ENCODE data around the gene GLE1.
A peak's percentile ranks its signal among the peaks of the same experiment; 100 is the strongest.
"Not testable (repeated sequence)": the region's sequence is repeated elsewhere in the genome, so short reads cannot be mapped to it uniquely, and the experiment has no call there.

GLE1 gene

DNA sequence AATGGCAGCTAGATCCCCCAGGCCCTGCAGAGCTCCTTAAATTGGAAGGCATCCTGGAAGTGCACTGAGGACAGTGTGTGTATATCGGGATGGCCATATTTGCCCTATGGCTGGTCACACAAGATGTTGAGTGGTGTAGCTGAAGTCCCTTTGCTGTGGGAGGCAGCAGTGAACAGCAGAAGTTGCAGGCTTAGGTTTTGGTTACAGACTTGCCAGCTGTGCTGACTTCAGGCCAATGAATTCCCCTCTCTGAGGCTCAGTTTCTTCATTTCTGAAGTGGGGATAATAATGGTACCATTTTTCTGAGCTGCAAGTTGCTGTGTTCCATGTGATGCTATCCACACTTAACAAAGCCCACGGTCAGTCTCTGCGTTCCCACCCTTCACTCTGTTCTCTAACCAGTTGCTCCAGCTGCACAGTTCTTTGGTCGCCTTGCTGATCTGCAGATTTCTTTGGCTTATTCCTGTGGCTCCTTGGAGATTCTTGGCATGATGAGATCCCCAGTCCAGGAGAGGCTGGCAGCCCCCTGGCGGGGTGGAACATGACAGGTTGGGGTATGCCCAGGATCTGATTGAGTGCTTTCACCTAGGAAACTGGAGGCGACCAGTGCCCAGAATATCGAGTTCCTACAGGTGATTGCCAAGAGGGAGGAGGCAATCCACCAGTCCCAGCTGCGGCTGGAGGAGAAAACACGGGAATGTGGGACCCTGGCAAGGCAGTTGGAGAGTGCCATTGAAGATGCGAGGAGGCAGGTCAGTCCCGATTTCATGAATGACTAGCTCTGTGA, 6.5 kb upstream of the GLE1 start:
- DNase-seq: no peak

DNA sequence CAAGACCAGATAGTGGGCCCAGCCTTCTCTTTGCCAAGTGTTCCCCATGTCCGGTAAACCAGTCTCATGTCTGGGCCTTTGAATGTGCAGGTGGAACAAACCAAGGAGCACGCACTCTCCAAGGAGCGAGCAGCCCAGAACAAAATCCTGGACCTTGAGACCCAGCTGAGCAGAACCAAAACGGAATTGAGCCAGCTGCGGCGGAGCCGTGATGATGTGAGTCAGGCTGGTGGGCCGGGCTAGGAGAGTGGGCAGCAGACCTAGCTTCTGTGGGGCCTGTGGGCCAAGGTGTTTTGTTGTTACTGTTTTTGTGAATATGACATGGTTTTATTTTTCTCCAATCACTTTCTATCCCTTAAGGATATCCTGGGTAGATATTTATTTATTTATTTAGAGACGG, 5.6 kb upstream of the GLE1 start:
- DNase-seq: no peak

DNA sequence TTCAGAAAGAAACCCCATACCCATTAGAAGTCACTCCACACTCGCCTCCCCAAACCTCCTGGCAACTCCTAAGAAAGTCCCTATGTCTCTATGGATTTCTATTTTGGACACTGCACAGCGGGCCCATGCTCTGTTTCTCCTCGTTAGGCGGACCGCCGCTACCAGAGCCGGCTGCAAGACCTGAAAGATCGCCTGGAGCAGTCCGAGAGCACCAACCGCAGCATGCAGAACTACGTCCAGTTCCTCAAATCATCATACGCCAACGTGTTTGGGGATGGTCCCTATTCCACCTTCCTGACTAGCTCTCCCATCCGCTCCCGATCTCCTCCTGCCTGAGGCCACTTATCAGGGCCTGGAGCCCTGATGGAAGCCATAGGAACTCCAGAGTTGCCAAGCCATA, 4.6 kb upstream of the GLE1 start:
- DNase-seq: no peak

GRCh38 chr9:128503415-128503825, 1.1 kb upstream of the GLE1 start:
- DNase-seq: not testable (repeated sequence)

DNA sequence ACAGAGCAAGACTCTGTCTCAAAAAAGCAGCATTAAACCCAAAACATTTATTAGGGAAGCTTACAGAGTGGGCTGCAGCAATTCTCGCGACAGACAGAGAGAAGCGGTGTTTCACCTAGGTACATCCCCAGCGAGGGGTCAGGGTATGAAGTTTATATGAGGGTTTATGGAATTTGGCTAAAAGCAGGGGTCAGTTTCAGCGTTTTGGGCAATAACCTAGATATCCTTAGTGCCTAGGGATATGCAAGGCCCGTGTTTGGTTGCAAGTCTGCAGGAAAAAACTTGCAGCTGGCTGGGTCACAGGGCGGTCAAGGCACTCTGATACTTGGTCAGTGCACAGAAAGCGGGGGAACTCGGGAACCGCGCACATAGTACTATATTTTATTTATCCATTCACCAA, 649 bp upstream of the GLE1 start:
- DNase-seq: no peak

DNA sequence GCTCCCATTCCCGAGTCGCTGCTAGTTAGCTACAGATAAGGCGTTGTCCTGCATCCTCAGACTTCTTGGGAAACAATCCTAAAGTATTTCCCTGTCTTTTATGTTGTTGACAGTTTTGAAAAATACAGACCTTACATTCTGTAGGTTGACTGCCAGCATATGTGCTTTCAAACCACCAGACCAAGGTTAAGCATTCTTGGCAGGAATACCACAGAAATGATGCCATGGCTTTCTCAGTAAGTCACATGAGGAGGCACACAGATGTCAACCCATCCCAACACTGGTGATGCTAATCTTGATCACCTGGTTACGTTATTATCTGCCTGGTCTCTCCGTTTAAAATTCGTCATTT, 871 bp downstream of the GLE1 start:
- no peak for DNase-seq

DNA sequence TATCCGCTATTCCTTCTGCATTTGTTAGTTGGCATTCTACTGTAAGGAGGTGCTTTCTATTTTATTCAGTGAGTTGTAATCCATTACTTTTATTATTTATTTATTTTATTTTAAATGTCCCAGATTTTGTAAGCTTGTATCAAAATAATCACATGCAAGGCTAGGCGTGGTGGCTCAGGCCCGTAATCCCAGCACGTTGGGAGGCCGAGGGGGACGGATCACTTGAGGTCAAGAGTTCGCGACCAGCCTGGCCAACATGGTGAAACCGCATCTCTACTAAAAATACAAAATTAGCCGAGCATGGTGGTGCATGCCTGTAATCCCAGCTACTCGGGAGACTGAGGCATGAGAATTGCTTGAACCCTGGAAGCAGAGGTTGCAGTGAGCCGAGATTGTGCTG, 1.4 kb downstream of the GLE1 start:
- not testable (repeated sequence) for DNase-seq

DNA sequence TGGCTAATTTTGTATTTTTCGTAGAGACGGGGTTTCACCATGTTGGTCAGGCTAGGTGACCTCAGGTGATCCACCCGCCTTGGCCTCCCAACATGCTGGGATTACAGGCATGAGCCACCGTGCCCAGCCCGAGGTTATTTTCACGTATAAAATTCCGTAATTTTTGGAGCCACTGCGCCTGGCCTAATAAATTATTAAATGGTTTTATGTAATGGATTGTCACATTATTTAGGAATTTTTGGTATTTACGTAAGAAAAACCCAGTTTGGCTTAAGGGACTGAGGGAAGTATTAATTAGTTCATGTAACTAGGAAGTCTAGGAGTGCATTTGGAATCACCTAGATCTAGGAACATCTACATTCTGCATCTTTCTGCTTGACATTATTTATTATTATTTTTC, 8.3 kb downstream of the GLE1 start:
- DNase-seq: no peak

GRCh38 chr9:128521956-128522355, 17.4 kb downstream of the GLE1 start:
- no peak for DNase-seq

DNA sequence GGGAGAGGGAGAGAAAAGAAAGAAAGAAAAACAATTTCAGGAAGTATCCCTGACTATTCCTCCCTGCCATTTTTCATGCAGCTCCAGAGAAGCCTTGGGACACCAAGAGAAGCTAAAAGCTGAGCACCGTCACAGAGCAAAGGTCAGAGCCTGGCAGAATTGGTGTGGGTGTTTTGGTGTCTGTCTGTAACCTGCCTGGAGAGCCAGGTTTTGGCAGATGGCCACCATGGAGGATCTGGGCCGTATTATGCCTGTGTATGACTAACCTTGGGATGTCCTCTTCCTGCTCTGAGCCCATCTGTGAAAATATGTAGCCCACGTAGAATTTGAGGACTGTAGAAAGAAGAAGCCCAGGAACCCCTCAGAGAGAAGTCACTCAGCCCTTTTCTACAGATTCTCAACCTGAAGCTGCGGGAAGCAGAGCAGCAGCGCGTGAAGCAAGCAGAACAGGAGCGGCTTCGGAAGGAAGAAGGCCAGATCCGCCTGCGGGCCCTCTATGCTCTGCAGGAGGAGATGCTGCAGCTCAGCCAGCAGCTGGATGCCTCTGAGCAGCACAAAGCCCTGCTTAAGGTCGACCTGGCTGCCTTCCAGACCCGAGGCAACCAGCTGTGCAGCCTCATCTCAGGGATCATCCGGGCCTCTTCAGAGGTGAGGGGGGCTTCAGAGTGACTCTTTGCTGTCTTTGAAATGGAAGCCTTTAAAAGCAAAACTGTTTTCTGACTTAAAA, 18.8 kb downstream of the GLE1 start:
- peak; percentile 44 for DNase-seq

DNA sequence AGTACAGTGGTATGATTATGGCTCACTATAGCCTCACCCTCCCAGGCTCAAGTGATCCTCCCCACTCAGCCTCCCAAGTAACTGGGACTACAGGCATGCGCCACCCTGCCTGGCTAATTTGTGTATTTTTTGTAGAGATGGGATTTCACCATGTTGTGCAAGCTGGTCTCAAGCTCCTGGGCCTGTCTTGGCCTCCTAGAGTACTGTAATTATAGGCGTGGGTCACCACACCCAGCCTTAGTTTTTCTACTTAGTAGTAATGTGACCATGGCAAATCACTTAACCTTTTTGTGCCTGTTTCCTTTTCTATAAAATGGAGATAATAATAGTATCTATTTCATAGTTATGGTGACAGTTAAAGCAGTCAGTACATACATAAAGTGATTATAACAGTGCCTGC, 22.2 kb downstream of the GLE1 start:
- DNase-seq: no peak

- DNase-seq: no peak
Measured at GRCh38 chr9:128528445-128529160, 24.1 kb downstream of the GLE1 start.

GRCh38 chr9:128529191-128529590, 24.7 kb downstream of the GLE1 start:
- no peak for DNase-seq

- DNase-seq: no peak
Measured at GRCh38 chr9:128532581-128532980, 28.1 kb downstream of the GLE1 start.

DNA sequence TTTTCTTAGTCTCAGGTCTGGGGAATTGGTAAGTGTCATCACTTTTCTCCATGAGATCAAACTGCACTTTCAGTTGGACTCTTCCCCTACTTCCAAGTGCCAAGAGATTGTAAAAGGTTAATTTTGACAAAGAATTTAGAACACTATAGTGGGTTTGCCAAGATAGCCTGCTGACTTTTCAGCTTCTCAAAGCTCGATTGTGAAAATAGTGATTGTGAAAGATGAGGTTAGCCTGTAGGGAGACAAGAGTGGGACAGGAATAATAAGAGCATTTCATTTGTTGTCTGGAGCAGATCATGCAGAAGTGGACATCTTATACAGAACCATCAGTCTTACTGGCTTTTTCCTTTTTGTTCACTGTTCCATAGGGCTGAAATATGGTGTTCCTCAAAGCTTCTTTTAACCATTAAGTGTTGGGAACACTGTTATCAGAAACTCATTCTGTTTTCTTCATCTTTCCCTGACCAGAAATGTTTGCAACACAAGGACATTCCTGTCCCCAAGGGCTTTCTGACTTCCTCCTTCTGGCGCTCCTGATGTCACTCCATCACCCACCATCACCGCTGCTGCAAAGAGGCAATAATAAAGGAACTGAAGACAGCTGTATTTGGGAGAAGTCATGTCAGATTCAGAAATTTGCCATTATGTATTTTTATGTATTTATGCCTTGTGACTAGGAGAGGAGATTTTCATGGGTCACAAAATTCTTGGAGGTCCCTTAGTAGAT, 36.3 kb downstream of the GLE1 start:
- no peak for DNase-seq

- no peak for DNase-seq
Measured at GRCh38 chr9:128546504-128546903, 42.0 kb downstream of the GLE1 start.

DNA sequence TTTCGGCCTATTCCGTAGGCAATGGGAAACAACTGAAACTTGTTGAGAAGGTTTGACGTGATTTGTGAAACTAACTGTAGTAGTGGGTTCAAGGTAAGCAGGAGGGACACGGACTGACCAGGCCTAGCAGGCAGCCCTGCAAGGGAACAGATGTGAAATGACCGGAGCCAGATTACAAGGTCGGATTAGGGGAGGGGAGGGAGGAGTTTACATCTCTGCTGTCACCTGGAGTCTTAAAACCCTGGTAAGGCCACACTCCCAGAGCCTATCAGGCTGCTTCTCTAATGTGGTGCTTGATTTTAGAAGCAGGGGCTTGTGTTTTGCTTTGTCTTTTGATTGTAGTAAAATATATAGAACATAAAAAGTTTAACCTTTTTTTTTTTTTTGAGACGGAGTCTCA, 44.4 kb downstream of the GLE1 start:
- no peak for DNase-seq

GRCh38 chr9:128550226-128550625, 45.7 kb downstream of the GLE1 start:
- DNase-seq: no peak

- DNase-seq: no peak
Measured at GRCh38 chr9:128550770-128551656, 46.5 kb downstream of the GLE1 start.

DNA sequence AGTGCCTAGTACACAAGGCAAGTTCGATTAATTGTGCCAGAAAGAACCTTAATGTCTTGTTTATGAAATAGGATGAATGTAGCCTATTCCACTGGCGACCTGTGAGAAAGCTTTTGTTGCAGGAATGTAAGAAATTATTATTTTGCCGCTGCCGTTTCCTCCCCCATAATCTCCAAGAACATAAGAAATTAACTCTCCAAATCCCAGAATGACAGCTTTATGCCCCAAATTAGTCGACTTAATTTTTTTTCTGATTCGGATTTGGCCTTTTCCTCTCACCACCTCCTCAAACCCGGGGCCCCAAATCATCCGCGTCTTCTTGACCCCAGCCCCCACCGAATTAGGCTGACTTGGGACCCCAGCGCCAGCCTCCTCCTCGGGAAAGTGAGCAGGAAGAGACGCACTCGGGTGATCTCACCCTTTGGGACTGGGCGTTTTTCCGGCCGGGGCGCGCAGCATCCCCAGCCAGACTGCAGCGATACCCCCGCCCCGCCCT, 47.2 kb downstream of the GLE1 start:
- no peak for DNase-seq

- DNase-seq: peak; percentile 86
Measured at GRCh38 chr9:128552153-128552743, 47.7 kb downstream of the GLE1 start, which contains the start of gene SPTAN1. Gene SPTAN1, plus strand, starts transcription at chr9:128552587. Its CDS starts 14,154 bp downstream, at chr9:128566741.

Data from NCI-H1105 (cell line).